HepG2 (cell line): Measurements from ENCODE around the gene DCTN3. TPM values are rescaled to one million over a fixed set of nuclear protein-coding genes. Genes with fewer than 3 reads are reported as not detected.
"Not testable (repeated sequence)": the region's sequence is repeated elsewhere in the genome, so short reads cannot be mapped to it uniquely, and the experiment has no call there.

Experiments
- ATAC-seq: fragments of 200-7000 bp; cut with Tn5 transposase; 3 replicates; pipeline ENCODE4 v1.9.1; 2020; ENCODE audit warnings: mild to moderate bottlenecking, moderate library complexity
- BruUV-seq: library from RNA; stranded (reverse); fragments of 400-500 nt; replicated peaks from 2 replicates; lab custom pipeline; 2021; lab: Mats Ljungman, UMichigan
- CTCF ChIA-PET: fragments of 300-600 bp; formaldehyde crosslinking; extraction: SDS; loops from one replicate; lab custom pipeline; 2021; ENCODE audit warnings: low total read pairs, inconsistent platforms, low intra/inter-chr PET ratio; lab: Yijun Ruan, JAX
- POLR2A ChIA-PET: fragments of 350-600 bp; sonication (Branson Sonifier 250); formaldehyde crosslinking; loops from one replicate; lab custom pipeline; 2020; ENCODE audit warnings: antibody characterized with exemption, inconsistent platforms; lab: Yijun Ruan, JAX
- DNase-seq: peaks from one replicate; pipeline ENCODE4 v3.0.0-alpha.2; 2015; ENCODE audit warnings: low spot score
- FAIRE-seq: peaks from 3 replicates; lab custom pipeline; 2011; peaks lifted over from hg19 to GRCh38; lab: Jason Lieb, UNC
- H2AFZ ChIP-seq: one replicate; pipeline ENCODE4 v1.6.1; 2011; ENCODE audit warnings: low read length, inconsistent platforms
- H3K27ac ChIP-seq: fragments of 300-600 bp; 3 replicates; pipeline ENCODE4 v1.8.0; 2011; ENCODE audit warnings: mixed run types, mild to moderate bottlenecking, mixed read lengths, low read length, inconsistent platforms; ENCODE audit not compliant: insufficient read depth; ENCODE audit errors: extremely low read length
- H3K27me3 ChIP-seq, 2 experiments: fragments of 200-600 bp in 1 of 2; 2 replicates in 1 of 2; 3 replicates in 1 of 2; pipeline versions ENCODE4 v1.6.0 to v1.8.0; 2011; ENCODE audit warnings: low read length in 2 of 2, mild to moderate bottlenecking in 2 of 2, moderate library complexity in 2 of 2, inconsistent platforms in 1 of 2; ENCODE audit not compliant: insufficient read depth in 2 of 2, control insufficient read depth in 1 of 2
- H3K36me3 ChIP-seq, 2 experiments: fragments of 200-600 bp in 1 of 2; replicated peaks in 1 of 2; 2 replicates in 1 of 2; 3 replicates in 1 of 2; pipeline versions ENCODE4 v1.5.1 to v1.8.0; 2011; ENCODE audit warnings: low read length in 2 of 2, inconsistent platforms in 1 of 2; ENCODE audit not compliant: insufficient read depth in 2 of 2, control insufficient read depth in 1 of 2
- H3K4me1 ChIP-seq: 2 replicates; pipeline ENCODE4 v1.5.1; 2012; ENCODE audit warnings: low read length, inconsistent platforms; ENCODE audit not compliant: insufficient read depth
- H3K4me2 ChIP-seq: 2 replicates; pipeline ENCODE4 v1.6.0; 2011; ENCODE audit warnings: low read depth, low read length, inconsistent platforms
- H3K4me3 ChIP-seq, 3 experiments: fragments of 200-600 bp in 1 of 3; sonication (generic), shearing (Covaris generic) in 1 of 3; replicated peaks in 1 of 3; 2 replicates each; pipeline ENCODE4 v1.5.1; 2011 to 2016; ENCODE audit warnings: low read length in 3 of 3, inconsistent platforms in 2 of 3, low read depth in 2 of 3, mild to moderate bottlenecking in 2 of 3, control low read depth in 1 of 3, mixed read lengths in 1 of 3; ENCODE audit not compliant: insufficient read depth in 1 of 3
- H3K79me2 ChIP-seq: one replicate; pipeline ENCODE4 v1.6.1; 2011; ENCODE audit warnings: low read length, inconsistent platforms; ENCODE audit not compliant: insufficient read depth
- H3K9ac ChIP-seq: 2 replicates; pipeline ENCODE4 v1.6.0; 2011; ENCODE audit warnings: mild to moderate bottlenecking, low read depth, low read length, inconsistent platforms; ENCODE audit not compliant: insufficient read depth
- H3K9me3 ChIP-seq: 2 replicates; pipeline ENCODE4 v1.5.1; 2012; ENCODE audit warnings: mild to moderate bottlenecking, low read length
- H4K20me1 ChIP-seq: 2 replicates; pipeline ENCODE4 v1.6.0; 2011; ENCODE audit warnings: inconsistent platforms, mild to moderate bottlenecking, low read length, moderate library complexity; ENCODE audit not compliant: insufficient read depth
- SMC3 ChIP-seq: IDR thresholded peaks from 2 replicates; pipeline ENCODE4 v1.6.1; 2011; ENCODE audit warnings: low read length, improper control_type of control experiment
- TFAP4 ChIP-seq: sonication (generic); IDR thresholded peaks from 2 replicates; pipeline ENCODE4 v1.6.1; 2016; ENCODE audit warnings: low read depth, borderline replicate concordance
- ZBTB37 ChIP-seq: sonication (generic); formaldehyde crosslinking; IDR thresholded peaks from 2 replicates; pipeline ENCODE4 v1.4.0; 2020; ENCODE audit warnings: mild to moderate bottlenecking, missing genetic modification reagents
- ZNF136 ChIP-seq: sonication (generic); formaldehyde crosslinking; IDR thresholded peaks from 2 replicates; pipeline ENCODE4 v1.8.1; 2022; ENCODE audit warnings: low read depth, mild to moderate bottlenecking, moderate library complexity, missing genetic modification reagents
- ZNF263 ChIP-seq: sonication (generic); formaldehyde crosslinking; IDR thresholded peaks from 2 replicates; pipeline ENCODE4 v1.4.0; 2020; ENCODE audit warnings: missing genetic modification reagents
- ZNF335 ChIP-seq: sonication (generic); formaldehyde crosslinking; IDR thresholded peaks from 2 replicates; pipeline ENCODE4 v1.4.0; 2020; ENCODE audit warnings: missing genetic modification reagents
- ZNF558 ChIP-seq: sonication (generic); formaldehyde crosslinking; IDR thresholded peaks from 2 replicates; pipeline ENCODE4 v1.9.0; 2022; ENCODE audit warnings: mild to moderate bottlenecking, missing genetic modification reagents, borderline replicate concordance
- ZNF598 ChIP-seq: sonication (generic); formaldehyde crosslinking; IDR thresholded peaks from 2 replicates; pipeline ENCODE4 v1.5.1; 2020; ENCODE audit warnings: mild to moderate bottlenecking, missing genetic modification reagents, borderline replicate concordance
- ZNF710 ChIP-seq: sonication (generic); formaldehyde crosslinking; IDR thresholded peaks from 2 replicates; pipeline ENCODE4 v1.5.0; 2020; ENCODE audit warnings: mild to moderate bottlenecking, missing genetic modification reagents, borderline replicate concordance
- ZNF770 ChIP-seq: sonication (generic); formaldehyde crosslinking; IDR thresholded peaks from 2 replicates; pipeline ENCODE4 v1.5.0; 2020; ENCODE audit warnings: mild to moderate bottlenecking, missing genetic modification reagents
- WGBS: methylation state at CpG from one replicate; pipeline ENCODE4 v1.1.6; 2017; ENCODE audit warnings: low lambda C conversion rate; 5-methylcytosine and 5-hydroxymethylcytosine counted together
- in situ Hi-C: cut with HindIII; loops from 2 replicates; pipeline ENCODE4 v1.10.0; 2017; ENCODE audit warnings: low pct_unique_long_range_greater_than_20kb; ENCODE audit not compliant: extremely low pct_ligation_motif_present
- intact Hi-C: fragments of 100-400 bp; cut with micrococcal nuclease; formaldehyde crosslinking; loops from one replicate; pipeline ENCODE4 v1.10.0; 2022; ENCODE audit not compliant: unreplicated experiment
- polyA plus RNA-seq, 8 experiments: library from polyadenylated mRNA; depleted of rRNA in 3 of 8; stranded (reverse) in 7 of 8; unstranded in 1 of 8; fragments of >200 nt; fragmentation: Illumina TruSeq in 4 of 8; extraction: Trizol in 4 of 8; gene quantifications; 2 replicates each; pipeline versions ENCODE4 v1.2.1 to v1.2.3, GENCODE V29; 2011 to 2016; ENCODE audit warnings: low read depth in 4 of 8, missing spikeins in 1 of 8, mixed read lengths in 1 of 8; ENCODE audit not compliant: insufficient read depth in 1 of 8
- total RNA-seq, 5 experiments: library from RNA; depleted of rRNA; stranded (reverse); fragments of >200 nt; fragmentation: Illumina TruSeq; extraction: Trizol; gene quantifications; 2 replicates each; pipeline ENCODE4 v1.2.3, GENCODE V29; 2016; ENCODE audit warnings: low read depth in 1 of 5

Gene DCTN3
- total and polyA plus RNA-seq, 2 of the 13 experiments (the other 11 are each of a cell fraction or from before 2014, with no cell fraction given) = 27.4 to 34.5 TPM

- H3K4me3 ChIP-seq, H3K27me3 ChIP-seq, FAIRE-seq, H3K4me2 ChIP-seq, H3K27ac ChIP-seq, ATAC-seq, H2AFZ ChIP-seq, H3K36me3 ChIP-seq, CTCF ChIA-PET, in situ Hi-C loops, BruUV-seq, H3K9ac ChIP-seq, DNase-seq, H3K9me3 ChIP-seq, H4K20me1 ChIP-seq, intact Hi-C loops: not testable (repeated sequence)
- peak; percentile 83; the same call in 1 of the 2 replicates for TF ChIP-seq ZNF770 (CRISPR knock-in tag)
- peaks cover 71% of the 10 kb centered on the region for H3K4me1 ChIP-seq
- peaks cover 14% of the 10 kb centered on the region for H3K79me2 ChIP-seq
- WGBS = 90% methylated on average over 8 of the region's 8 CpGs
- POLR2A ChIA-PET = interaction anchor here (0.6 to 3.2 kb wide), 2 partner anchors 12 to 26 kb away, joined by 3 to 29 read pairs; partner anchors contain the start of gene IL11RA
Measured at GRCh38 chr9:34639322-34639721, 19.0 kb upstream of the DCTN3 start.

GRCh38 chr9:34638138-34638445 lies 17.8 kb upstream of the DCTN3 start:
- Histone ChIP-seq H3K4me2 (peak overlapping the region; percentile 99), H3K27ac (peak overlapping the region; percentile 70), H3K36me3 (peaks cover 3 to 4% of the 10 kb centered on the region in 2 experiments; a peak in 3 of 5 replicates), H3K9me3 (no peaks in the 10 kb centered on the region), H3K4me3 (peak overlapping the region; percentile 66 to 91 (median 86)), H4K20me1 (no peaks in the 10 kb centered on the region), H3K4me1 (peaks cover 64% of the 10 kb centered on the region), H3K9ac (peak overlapping the region; percentile 77), H2AFZ (no peak overlapping the region), H3K27me3 (no peaks in the 10 kb centered on the region; a peak in 1 of 5 replicates), H3K79me2 (peaks cover 14% of the 10 kb centered on the region)
- CTCF ChIA-PET = interaction anchor here (1.3 kb wide), 1 partner anchor 8 kb away, joined by 5 read pairs; the partner anchor contains the start of gene GALT
- in situ Hi-C loops (no loop called here), intact Hi-C loops (no loop called here)
- WGBS = 0% methylated on average over 4 of the region's 7 CpGs
- no TSS peak for BruUV-seq
- ATAC-seq = no peak
- FAIRE-seq = no peak
- no peak for DNase-seq
- POLR2A ChIA-PET = interaction anchor here (1.0 to 6.9 kb wide), 12 partner anchors 8 to 434 kb away, joined by 3 to 100 read pairs (median 9); partner anchors contain the start of genes ARID3C, DCTN3, GALT and IL11RA
- TF ChIP-seq ZNF263 (CRISPR knock-in tag) = peak; percentile 14; the same call in 1 of the 2 replicates
- TF ChIP-seq ZNF598 = peak; percentile 36; the same call in 1 of the 2 replicates
- TF ChIP-seq ZNF710 (CRISPR knock-in tag) = 0 out of 2 replicates have a peak, but pooled peaks have one; percentile 1
- 0 out of 2 replicates have a peak, but pooled peaks have one; percentile 47 for TF ChIP-seq ZNF558 (CRISPR knock-in tag)
- 0 out of 2 replicates have a peak, but pooled peaks have one; percentile 3 for TF ChIP-seq TFAP4
- 0 out of 2 replicates have a peak, but pooled peaks have one; percentile 30 for TF ChIP-seq ZNF136
- TF ChIP-seq ZNF335 (CRISPR knock-in tag) = 0 out of 2 replicates have a peak, but pooled peaks have one; percentile 6
- TF ChIP-seq ZBTB37 (CRISPR knock-in tag) = peak; percentile 31; the same call in 1 of the 2 replicates
- TF ChIP-seq SMC3 = no peak
